HepG2 (cell line): Measurements from ENCODE around the gene CPEB3. TPM values are rescaled to one million over a fixed set of nuclear protein-coding genes. Genes with fewer than 3 reads are reported as not detected.
A peak's percentile ranks its signal among the peaks of the same experiment; 100 is the strongest.

ENCODE experiments used
- ATF5 ChIP-seq: sonication (generic); formaldehyde crosslinking; IDR thresholded peaks from 2 replicates; pipeline ENCODE4 v1.4.0; 2020; ENCODE audit warnings: mild to moderate bottlenecking, low read depth, missing genetic modification reagents
- BHLHE40 ChIP-seq: IDR thresholded peaks from 2 replicates; pipeline ENCODE4 v1.6.1; 2011; ENCODE audit warnings: low read length, improper control_type of control experiment
- FOXJ3 ChIP-seq: sonication (generic); formaldehyde crosslinking; IDR thresholded peaks from 2 replicates; pipeline ENCODE4 v1.4.0; 2020; ENCODE audit warnings: missing genetic modification reagents, mild to moderate bottlenecking, borderline replicate concordance
- KAT7 ChIP-seq: IDR thresholded peaks from 2 replicates; pipeline ENCODE4 v1.6.1; 2018; ENCODE audit warnings: borderline replicate concordance, missing compliant biosample characterization
- NR0B2 ChIP-seq: sonication (generic); formaldehyde crosslinking; IDR thresholded peaks from 2 replicates; pipeline ENCODE4 v1.4.0; 2020; ENCODE audit warnings: mild to moderate bottlenecking, missing genetic modification reagents
- PREB ChIP-seq: sonication (generic); formaldehyde crosslinking; IDR thresholded peaks from 2 replicates; pipeline ENCODE4 v1.4.0; 2020; ENCODE audit warnings: missing genetic modification reagents
- PRPF4 ChIP-seq: fragments of 200-400 bp; formaldehyde crosslinking; IDR thresholded peaks from 2 replicates; pipeline ENCODE4 v1.6.1; 2016; ENCODE audit warnings: low read length, low read depth; ENCODE audit not compliant: poor library complexity, severe bottlenecking
- SP140L ChIP-seq: sonication (generic); formaldehyde crosslinking; IDR thresholded peaks from 2 replicates; pipeline ENCODE4 v1.4.0; 2020; ENCODE audit warnings: missing genetic modification reagents, borderline replicate concordance
- XRCC5 ChIP-seq: fragments of 200-400 bp; formaldehyde crosslinking; optimal IDR thresholded peaks from 2 replicates; pipeline ENCODE3; 2017; ENCODE audit warnings: mild to moderate bottlenecking, low read length
- ZBTB3 ChIP-seq: sonication (generic); formaldehyde crosslinking; IDR thresholded peaks from 2 replicates; pipeline ENCODE4 v1.4.0; 2020; ENCODE audit warnings: low read depth, mild to moderate bottlenecking, moderate library complexity, missing genetic modification reagents, borderline replicate concordance
- ZFP1 ChIP-seq: IDR thresholded peaks from 2 replicates; pipeline ENCODE4 v1.6.1; 2016
- ZNF251 ChIP-seq: sonication (generic); formaldehyde crosslinking; IDR thresholded peaks from 2 replicates; pipeline ENCODE4 v1.9.0; 2021; ENCODE audit warnings: mild to moderate bottlenecking, missing genetic modification reagents
- ZNF430 ChIP-seq: sonication (generic); formaldehyde crosslinking; IDR thresholded peaks from 2 replicates; pipeline ENCODE4 v1.9.0; 2021; ENCODE audit warnings: mild to moderate bottlenecking, missing genetic modification reagents
- ZNF547 ChIP-seq: sonication (generic); formaldehyde crosslinking; IDR thresholded peaks from 2 replicates; pipeline ENCODE4 v1.5.1; 2020; ENCODE audit warnings: mild to moderate bottlenecking, missing genetic modification reagents
- ZNF781 ChIP-seq: sonication (generic); formaldehyde crosslinking; IDR thresholded peaks from 2 replicates; pipeline ENCODE4 v1.5.1; 2020; ENCODE audit warnings: borderline replicate concordance, mild to moderate bottlenecking, missing genetic modification reagents; ENCODE audit errors: not compliant biosample characterization
- polyA plus RNA-seq, 8 experiments: library from polyadenylated mRNA; depleted of rRNA in 3 of 8; stranded (reverse) in 7 of 8; unstranded in 1 of 8; fragments of >200 nt; fragmentation: Illumina TruSeq in 4 of 8; extraction: Trizol in 4 of 8; gene quantifications; 2 replicates each; pipeline versions ENCODE4 v1.2.1 to v1.2.3, GENCODE V29; 2011 to 2016; ENCODE audit warnings: low read depth in 4 of 8, missing spikeins in 1 of 8, mixed read lengths in 1 of 8; ENCODE audit not compliant: insufficient read depth in 1 of 8
- total RNA-seq, 5 experiments: library from RNA; depleted of rRNA; stranded (reverse); fragments of >200 nt; fragmentation: Illumina TruSeq; extraction: Trizol; gene quantifications; 2 replicates each; pipeline ENCODE4 v1.2.3, GENCODE V29; 2016; ENCODE audit warnings: low read depth in 1 of 5
- TF ChIP-seq, protein P1 (sequence below), 2 experiments: fragments of 450-650 bp in 1 of 2; sonication (generic) in 1 of 2; formaldehyde crosslinking; IDR thresholded peaks; 2 replicates each; pipeline versions ENCODE4 v1.5.0 to v1.8.0; 2020 to 2022; ENCODE audit warnings: mild to moderate bottlenecking in 1 of 2, missing genetic modification reagents in 1 of 2
- TF ChIP-seq, protein P2 (sequence below): sonication (generic); formaldehyde crosslinking; IDR thresholded peaks from 2 replicates; pipeline ENCODE4 v1.5.1; 2020; ENCODE audit warnings: missing genetic modification reagents, mild to moderate bottlenecking, borderline replicate concordance
- TF ChIP-seq, protein P3 (sequence below): IDR thresholded peaks from 2 replicates; pipeline ENCODE4 v1.6.1; 2016
- TF ChIP-seq, protein P4 (sequence below): IDR thresholded peaks from 2 replicates; pipeline ENCODE4 v1.6.1; 2018; ENCODE audit warnings: missing genetic modification reagents, mild to moderate bottlenecking, missing compliant biosample characterization

CPEB3 gene
- total and polyA plus RNA-seq, 2 of the 13 experiments (the other 11 are each of a cell fraction or from before 2014, with no cell fraction given) = 0.66 to 0.70 TPM

- TF ChIP-seq ZBTB3 = no peak
- TF ChIP-seq KAT7 = peak; percentile 98
- TF ChIP-seq BHLHE40 = 0 out of 2 replicates have a peak, but pooled peaks have one; percentile 17
- TF ChIP-seq ZNF251 (CRISPR knock-in tag) = no peak
- TF ChIP-seq ZFP1 (CRISPR knock-in tag) = no peak; the same call in 1 of the 2 replicates
- TF ChIP-seq PRPF4 = no peak
- peak; percentile 94 for TF ChIP-seq ZNF547 (CRISPR knock-in tag)
- TF ChIP-seq NR0B2 = no peak; the same call in 1 of the 2 replicates
- TF ChIP-seq, protein P1, sequence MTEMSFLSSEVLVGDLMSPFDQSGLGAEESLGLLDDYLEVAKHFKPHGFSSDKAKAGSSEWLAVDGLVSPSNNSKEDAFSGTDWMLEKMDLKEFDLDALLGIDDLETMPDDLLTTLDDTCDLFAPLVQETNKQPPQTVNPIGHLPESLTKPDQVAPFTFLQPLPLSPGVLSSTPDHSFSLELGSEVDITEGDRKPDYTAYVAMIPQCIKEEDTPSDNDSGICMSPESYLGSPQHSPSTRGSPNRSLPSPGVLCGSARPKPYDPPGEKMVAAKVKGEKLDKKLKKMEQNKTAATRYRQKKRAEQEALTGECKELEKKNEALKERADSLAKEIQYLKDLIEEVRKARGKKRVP (CRISPR knock-in tag; IDR thresholded peaks at IDR 0.05) = no peak
- peak; percentile 41; the same call in 1 of the 2 replicates for TF ChIP-seq SP140L (CRISPR knock-in tag)
- TF ChIP-seq, protein P2, sequence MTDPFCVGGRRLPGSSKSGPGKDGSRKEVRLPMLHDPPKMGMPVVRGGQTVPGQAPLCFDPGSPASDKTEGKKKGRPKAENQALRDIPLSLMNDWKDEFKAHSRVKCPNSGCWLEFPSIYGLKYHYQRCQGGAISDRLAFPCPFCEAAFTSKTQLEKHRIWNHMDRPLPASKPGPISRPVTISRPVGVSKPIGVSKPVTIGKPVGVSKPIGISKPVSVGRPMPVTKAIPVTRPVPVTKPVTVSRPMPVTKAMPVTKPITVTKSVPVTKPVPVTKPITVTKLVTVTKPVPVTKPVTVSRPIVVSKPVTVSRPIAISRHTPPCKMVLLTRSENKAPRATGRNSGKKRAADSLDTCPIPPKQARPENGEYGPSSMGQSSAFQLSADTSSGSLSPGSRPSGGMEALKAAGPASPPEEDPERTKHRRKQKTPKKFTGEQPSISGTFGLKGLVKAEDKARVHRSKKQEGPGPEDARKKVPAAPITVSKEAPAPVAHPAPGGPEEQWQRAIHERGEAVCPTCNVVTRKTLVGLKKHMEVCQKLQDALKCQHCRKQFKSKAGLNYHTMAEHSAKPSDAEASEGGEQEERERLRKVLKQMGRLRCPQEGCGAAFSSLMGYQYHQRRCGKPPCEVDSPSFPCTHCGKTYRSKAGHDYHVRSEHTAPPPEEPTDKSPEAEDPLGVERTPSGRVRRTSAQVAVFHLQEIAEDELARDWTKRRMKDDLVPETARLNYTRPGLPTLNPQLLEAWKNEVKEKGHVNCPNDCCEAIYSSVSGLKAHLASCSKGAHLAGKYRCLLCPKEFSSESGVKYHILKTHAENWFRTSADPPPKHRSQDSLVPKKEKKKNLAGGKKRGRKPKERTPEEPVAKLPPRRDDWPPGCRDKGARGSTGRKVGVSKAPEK = no peak
- no peak; the same call in 1 of the 2 replicates for TF ChIP-seq ZNF430 (CRISPR knock-in tag)
- TF ChIP-seq FOXJ3 (CRISPR knock-in tag) = no peak
- no peak for TF ChIP-seq ATF5
- TF ChIP-seq ZNF781 (CRISPR knock-in tag) = no peak
- TF ChIP-seq, protein P3, sequence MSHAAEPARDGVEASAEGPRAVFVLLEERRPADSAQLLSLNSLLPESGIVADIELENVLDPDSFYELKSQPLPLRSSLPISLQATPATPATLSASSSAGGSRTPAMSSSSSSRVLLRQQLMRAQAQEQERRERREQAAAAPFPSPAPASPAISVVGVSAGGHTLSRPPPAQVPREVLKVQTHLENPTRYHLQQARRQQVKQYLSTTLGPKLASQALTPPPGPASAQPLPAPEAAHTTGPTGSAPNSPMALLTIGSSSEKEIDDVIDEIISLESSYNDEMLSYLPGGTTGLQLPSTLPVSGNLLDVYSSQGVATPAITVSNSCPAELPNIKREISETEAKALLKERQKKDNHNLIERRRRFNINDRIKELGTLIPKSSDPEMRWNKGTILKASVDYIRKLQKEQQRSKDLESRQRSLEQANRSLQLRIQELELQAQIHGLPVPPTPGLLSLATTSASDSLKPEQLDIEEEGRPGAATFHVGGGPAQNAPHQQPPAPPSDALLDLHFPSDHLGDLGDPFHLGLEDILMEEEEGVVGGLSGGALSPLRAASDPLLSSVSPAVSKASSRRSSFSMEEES (CRISPR knock-in tag) = peak; percentile 26; the same call in 1 of the 2 replicates
- TF ChIP-seq, protein P4, sequence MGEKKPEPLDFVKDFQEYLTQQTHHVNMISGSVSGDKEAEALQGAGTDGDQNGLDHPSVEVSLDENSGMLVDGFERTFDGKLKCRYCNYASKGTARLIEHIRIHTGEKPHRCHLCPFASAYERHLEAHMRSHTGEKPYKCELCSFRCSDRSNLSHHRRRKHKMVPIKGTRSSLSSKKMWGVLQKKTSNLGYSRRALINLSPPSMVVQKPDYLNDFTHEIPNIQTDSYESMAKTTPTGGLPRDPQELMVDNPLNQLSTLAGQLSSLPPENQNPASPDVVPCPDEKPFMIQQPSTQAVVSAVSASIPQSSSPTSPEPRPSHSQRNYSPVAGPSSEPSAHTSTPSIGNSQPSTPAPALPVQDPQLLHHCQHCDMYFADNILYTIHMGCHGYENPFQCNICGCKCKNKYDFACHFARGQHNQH = peak; percentile 69
- peak; percentile 51 for TF ChIP-seq XRCC5
- peak; percentile 73; the same call in 1 of the 2 replicates for TF ChIP-seq PREB (CRISPR knock-in tag)
These were observed at the start of gene CPEB3, which contains the start of gene MARCHF5 (continued) for GRCh38 chr10:92290837-92291615.
